GM18505 (cell line): ENCODE results near the gene FAM169A.
"Not testable (repeated sequence)": the region's sequence is repeated elsewhere in the genome, so short reads cannot be mapped to it uniquely, and the experiment has no call there.

Experiments used
- ATAC-seq: cut with Tn5 transposase; IDR thresholded peaks from one replicate; pipeline ENCODE4 v1.9.1; 2021; ENCODE audit not compliant: unreplicated experiment
- POLR2A ChIP-seq: IDR thresholded peaks from 4 replicates; pipeline ENCODE4 v1.6.1; 2011; ENCODE audit warnings: borderline replicate concordance; ENCODE audit not compliant: insufficient read depth, insufficient read length; ENCODE audit errors: extremely low read depth

The FAM169A gene

DNA sequence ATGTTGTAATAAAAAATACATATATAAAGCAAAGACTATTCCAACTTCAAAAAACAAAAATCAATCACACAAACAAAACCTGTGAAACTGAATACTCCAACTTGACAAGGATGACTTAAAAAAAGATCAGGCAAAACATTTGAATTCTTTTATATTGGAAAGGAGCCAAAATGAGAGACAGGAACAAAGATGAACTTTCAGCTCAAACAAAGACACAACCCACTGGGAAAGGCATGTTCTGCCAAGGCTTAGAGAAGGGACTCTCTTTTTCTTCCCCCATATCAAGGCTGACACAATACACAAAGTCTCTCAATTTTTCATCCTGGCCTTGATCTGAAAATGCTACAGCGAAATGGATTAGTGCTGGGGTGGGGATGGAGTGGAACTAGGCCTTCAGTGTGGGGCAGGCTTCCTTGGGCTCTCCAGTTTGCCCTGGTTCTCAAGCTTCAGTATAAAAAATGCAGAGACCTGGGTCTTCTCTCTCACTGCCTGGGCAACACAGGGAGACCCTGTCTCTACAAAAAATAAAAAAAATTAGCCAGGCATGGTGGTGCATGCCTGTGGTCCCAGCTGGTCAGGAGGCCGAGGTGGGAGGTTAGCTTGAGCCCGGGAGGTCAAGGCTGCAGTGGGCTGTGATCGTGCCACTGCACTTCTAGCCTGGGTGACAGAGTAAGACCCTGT is 11.6 kb upstream of the FAM169A start:
- TF ChIP-seq POLR2A = no peak
- ATAC-seq = no peak

DNA sequence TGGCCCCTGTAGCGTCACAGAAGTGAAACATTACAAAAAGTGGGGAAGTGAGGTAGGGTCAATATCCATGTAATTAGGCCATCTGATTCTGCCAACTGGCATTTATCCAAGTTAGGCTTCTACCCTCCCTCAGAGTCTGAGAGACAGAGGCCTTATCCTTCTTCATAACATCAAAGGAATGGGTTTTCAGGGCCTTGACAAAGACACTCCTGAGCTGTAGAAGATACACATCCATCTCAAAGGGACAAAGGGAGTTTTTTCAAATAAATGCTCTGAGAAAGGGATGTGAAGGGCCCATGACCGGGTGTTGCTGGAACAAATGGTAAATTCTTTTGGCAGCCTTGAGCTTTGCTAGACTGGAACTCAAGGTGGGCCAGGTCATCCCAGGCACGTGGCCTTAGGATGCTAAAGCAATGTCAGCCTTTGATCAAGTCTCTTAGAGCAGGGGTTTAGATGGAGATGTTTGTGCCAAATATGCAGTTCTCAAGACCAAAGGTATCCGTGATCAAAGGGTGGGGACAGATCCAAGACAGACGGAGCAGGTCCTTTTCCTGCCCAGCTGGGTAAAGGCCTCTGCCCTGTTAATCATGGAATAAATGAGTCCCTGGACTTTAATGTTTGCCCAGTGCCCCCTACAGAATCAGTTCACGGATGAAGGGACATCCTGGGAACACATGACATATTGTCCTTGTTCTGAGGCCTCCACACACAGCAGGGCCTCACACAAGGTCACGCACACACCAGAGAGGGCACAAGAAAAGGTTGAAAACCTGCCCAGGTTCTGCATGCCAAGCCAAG is 10.0 kb upstream of the FAM169A start:
- TF ChIP-seq POLR2A = no peak
- no peak for ATAC-seq

DNA sequence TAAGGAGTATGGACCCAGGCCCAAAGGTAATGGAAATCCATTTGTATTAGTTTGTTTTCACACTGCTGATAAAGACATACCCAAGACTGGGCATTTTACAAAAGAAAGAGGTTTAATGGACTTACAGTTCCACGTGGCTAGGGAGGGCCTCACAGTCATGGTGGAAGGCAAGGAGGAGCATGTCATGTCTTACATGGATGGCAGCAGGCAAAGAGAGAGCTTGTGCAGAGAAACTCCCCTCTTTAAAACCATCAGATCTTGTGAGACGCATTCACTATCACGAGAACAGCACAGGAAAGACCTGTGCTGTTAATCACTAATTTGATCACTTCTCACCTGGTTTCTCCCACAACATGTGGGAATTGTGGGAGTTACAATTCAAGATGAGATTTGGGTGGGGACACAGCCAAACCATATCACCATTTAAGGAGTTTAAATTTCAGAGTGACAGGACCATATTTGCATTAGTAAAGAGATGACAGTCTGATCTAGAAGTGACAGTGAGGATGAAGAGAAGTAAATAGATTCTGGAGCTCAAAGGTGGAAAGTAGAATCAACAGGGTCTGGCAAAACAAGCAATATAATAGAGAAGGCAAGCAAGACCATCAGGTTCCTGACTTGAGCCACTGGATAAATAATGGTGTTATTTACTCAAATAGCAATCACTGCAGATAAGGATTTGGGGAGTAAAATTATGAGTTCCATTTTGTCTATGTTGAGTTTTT is 7.5 kb upstream of the FAM169A start:
- TF ChIP-seq POLR2A = no peak
- no peak for ATAC-seq

DNA sequence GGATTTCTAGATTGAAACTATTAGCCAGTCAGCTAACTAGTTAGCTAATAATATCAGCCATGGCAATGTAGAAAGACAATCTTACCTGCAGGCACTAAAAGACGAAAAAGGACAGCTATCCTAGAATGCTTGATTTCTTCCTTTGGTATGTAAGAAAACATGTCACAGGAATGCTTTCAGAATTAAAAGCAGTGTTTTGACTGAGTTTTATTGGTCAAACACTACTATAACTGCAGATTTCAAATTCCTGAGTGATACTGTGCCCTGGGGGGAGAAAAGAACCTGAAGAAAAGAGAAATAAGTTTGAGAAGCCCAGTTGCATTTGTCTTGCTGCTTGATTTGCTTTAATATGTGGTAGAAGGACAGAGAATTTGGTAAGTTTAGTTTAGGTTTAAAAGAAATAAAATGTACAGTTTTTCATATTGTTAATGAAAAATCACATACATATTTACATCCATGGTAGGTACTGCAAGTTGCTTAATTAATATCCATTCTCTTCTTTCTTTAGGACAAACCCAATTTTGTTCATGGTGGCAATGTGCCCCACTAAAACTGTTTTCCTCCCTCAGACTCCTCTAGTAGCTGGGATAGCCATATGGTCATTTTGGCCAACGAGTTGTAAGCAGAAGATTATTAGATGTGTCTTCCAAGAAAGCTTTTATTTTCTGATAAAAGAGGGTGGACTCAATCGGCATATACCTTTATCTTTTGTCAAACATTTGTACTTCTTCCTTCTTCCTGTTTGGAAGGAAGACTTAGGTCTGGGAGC is 4.3 kb upstream of the FAM169A start:
- ATAC-seq = no peak
- no peak for TF ChIP-seq POLR2A

DNA sequence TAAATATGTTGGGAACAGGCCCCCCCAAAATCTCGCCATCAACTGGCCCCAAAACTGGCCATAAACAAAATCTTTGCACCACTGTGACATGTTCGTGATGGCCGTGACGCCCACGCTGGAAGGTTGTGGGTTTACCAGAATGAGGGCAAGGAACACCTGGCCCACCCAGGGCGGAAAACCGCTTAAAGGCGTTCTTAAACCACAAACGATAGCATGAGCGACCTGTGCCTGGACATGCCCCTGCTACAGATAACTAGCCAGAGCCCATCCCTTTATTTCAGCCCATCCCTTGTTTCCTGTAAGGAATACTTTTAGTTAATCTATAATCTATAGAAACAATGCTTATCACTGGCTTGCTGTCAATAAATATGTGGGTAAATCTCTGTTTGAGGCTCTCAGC is 3.2 kb upstream of the FAM169A start:
- not testable (repeated sequence) for ATAC-seq

DNA sequence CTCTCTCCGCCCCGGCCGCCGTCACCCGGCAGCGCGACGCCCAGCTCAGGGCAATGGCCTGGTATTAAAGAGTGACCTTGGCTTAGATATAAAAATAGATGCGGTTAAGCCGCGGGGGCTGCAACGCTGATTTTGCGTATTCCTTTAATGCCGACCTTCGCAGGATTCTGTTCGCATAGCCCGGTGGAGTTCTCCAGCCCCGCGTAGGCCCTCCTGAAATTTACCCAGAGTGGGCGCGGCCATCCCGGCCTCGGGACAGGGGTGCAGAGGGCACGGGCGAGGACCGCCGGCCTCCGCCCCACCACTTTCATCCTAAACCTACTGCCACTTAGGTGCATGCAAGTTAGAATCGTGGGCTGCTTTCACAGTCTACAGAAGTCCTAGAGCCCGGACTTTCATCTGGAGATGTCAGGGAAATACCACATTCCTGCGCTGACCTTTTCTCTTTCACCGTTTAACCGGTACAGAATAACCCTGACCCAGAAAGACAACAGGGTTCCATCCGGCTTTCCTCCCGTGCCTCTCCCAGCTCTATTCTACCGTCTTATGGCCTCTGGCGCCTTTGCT is 492 bp upstream of the FAM169A start:
- ATAC-seq = no peak
- TF ChIP-seq POLR2A = no peak

DNA sequence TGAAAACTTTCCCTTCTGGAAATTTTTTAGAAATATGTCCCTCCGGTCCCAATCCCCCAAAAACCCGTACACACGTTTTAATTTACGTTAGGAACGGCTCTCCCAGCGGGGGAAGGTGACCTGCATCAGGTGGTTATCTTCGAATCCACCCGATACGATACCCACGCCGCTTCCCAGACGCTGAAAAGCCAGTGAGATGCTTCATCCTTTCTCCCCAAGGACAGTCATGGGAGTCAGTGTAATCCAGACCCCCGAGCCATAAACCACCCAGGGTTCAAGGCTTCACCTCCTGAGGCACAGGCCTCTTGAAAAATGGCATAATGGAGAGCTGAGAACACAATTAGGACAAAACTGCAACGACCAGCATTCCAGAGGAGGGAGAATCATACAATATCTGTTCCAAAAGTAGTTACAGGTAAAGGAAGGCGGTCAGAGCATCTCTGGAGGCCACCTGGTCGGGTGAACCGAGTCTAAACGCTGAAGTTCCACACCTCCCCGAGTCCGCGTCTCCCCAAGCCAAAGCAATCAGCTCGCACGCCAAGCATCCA is 857 bp downstream of the FAM169A start:
- ATAC-seq = no peak
- no peak for TF ChIP-seq POLR2A

DNA sequence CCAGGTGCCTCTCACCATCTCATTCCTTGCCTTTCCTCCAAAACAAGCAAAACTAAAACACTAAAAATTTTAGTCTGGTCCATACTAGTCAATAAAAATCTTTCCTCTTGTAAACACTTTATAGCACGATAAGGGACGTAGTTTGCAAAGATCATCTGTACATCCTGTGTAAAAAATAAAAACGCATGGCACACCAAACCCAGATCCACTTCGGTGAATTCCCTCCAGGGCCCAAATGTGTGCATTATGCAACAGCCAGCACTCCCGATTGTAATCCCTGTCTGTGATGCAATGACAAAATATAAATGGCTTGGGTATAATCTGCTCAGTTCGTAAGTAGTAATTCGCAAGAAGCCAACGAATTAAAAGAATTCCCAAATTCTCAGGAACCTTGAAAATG is 1.4 kb downstream of the FAM169A start:
- no peak for ATAC-seq
- no peak for TF ChIP-seq POLR2A

DNA sequence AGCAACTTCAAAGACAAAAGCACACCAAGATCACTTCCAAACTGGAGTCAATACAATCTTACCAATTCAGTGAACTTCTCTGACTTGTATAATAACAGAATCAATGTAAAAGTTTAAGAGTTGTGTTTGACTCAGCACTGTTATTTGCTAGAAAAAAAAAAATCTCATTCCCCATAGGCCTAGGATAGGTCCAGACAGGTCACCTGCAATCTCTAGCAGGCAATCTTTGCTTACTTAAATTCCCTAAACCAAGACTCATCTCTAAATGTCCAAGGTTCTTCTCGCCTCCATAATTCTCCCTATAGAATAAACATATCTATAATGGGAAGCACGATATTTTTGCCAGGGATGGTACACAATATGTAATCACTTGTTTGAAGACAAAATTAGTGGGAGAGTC is 2.5 kb downstream of the FAM169A start:
- ATAC-seq = no peak
- TF ChIP-seq POLR2A = no peak

DNA sequence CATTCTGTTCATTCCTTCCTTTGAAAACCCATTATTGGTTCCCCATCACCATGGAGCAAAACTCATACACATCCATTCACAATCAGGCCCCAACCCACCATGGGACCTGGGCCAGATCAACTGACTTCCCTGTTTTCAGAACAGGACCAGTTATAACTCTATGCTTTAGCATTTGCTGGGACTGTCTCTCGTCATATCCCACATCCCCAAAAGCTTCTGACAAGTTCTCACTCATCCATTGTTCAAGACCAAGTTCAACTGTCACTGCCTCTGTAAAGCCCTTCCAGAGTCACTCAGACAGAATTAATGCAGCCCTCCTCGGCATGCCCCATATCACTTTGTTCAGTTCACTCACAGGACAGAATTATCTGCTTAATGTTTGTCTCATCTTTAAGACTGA is 4.0 kb downstream of the FAM169A start:
- no peak for TF ChIP-seq POLR2A
- ATAC-seq = no peak

DNA sequence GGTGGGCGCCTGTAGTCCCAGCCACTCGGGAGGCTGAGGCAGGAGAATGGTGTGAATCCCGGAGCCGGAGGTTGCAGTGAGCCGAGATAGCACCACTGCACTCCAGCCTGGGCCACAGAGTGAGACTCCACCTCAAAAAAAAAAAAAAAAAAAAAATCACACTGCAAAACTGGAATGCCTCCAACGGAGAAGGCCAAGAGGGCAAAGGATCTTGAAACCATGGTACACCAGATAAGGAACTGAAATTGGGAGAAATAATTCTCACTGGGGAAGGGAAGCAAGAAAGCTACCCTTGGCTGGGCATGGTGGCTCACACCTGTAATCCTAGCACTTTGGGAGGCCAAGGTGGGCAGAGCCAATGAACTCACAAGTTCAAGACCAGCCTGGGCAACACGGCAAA is 9.2 kb downstream of the FAM169A start:
- ATAC-seq = not testable (repeated sequence)

DNA sequence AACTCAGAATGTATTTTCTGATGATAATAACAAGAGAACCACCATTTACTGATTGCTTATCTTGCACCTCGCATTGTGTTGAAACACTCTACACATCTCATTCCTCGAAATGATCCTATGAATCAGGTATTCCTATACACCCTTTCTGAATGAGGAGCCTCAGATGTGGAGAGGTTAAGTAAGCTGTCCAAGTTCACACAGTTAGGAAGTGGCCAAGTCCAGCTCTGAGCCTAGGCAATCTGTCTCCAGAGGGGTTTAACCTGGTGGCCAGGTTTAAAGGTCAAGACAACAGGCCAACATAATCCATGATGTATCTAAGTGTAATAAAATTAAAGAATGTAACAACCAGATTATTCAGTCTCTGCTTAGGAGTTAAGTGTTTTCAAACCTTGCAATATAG is 12.9 kb downstream of the FAM169A start:
- no peak for TF ChIP-seq POLR2A
- no peak for ATAC-seq
